HG02970 (cell line): ENCODE results near the gene PNMT.

Source experiments
- ATAC-seq: cut with Tn5 transposase; IDR thresholded peaks from one replicate; pipeline ENCODE4 v1.9.1; 2021; ENCODE audit warnings: mild to moderate bottlenecking, moderate library complexity, moderate number of reproducible peaks; ENCODE audit not compliant: unreplicated experiment, low FRiP score

Gene PNMT

DNA sequence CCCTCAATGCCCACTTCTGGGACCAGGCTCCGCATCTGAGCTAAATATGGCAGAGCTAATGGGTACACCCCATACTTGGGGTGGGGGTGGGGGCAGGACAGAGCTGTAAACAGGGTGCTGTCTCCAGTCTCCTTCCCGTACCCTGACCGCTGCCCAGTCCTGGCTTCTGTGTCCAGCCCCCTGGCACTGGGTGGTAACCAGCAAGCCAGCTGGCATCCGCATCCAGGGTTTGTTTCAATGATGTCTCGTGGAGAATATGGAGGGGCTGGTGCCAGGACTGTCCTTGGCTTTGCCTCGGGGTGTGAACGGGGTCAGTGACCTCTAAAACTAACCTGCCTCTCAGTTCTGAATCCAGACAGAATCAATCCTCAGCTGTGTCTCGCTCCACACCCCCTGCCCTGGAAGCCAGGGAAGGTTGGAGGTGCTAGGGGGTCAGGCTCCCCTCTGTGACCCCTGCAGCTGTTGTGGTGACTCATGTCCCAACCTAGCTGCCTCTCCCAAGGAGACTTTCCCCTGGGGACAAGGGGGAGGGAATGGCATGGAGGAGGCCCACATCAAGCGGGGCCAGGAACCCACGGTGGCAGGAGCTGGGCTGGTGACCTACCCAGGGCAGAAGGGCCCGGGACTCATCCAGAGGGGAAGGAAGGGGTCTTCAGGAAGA, 1.5 kb upstream of the PNMT start:
- ATAC-seq = no peak

DNA sequence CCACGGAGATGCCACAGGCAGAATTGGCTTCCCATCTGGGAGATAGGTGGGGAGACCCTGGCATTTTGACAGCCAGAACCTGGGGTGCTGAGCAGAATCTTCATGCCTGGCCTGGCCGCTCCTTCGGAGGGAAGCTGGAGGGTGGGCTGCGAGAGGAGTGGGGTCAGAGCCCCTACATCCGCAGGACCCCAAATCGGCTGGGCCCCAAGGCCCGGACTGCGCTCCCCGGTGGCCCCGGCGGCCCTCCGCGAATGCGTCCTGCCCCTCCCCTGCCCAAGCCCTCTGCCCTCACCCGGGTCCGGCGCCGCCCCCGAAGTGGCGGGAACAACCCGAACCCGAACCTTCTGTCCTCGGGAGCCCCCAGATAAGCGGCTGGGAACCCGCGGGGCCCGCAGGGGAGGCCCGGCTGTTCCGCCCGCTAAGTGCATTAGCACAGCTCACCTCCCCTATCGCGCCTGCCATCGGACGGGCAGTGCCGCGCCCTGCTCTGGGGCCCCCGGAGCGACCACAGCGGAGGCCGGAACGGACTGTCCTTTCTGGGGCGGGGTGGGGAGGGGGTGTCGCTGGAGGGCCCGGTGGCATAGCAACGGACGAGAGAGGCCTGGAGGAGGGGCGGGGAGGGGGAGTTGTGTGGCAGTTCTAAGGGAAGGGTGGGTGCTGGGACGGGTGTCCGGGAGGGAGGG, 850 bp upstream of the PNMT start:
- ATAC-seq = no peak

DNA sequence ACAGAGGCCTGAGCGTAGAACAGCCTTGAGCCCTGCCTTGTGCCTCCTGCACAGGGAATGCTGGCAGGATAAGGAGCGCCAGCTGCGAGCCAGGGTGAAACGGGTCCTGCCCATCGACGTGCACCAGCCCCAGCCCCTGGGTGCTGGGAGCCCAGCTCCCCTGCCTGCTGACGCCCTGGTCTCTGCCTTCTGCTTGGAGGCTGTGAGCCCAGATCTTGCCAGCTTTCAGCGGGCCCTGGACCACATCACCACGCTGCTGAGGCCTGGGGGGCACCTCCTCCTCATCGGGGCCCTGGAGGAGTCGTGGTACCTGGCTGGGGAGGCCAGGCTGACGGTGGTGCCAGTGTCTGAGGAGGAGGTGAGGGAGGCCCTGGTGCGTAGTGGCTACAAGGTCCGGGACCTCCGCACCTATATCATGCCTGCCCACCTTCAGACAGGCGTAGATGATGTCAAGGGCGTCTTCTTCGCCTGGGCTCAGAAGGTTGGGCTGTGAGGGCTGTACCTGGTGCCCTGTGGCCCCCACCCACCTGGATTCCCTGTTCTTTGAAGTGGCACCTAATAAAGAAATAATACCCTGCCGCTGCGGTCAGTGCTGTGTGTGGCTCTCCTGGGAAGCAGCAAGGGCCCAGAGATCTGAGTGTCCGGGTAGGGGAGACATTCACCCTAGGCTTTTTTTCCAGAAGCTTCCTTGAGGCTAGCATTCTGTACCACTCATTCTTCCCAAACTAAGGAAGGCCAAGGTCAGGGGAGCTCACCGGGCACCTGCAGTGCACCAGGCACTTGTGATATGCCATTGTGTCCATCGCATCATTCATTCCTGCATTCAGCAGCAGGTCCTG, 1.9 kb downstream of the PNMT start:
- no peak for ATAC-seq

GRCh38 chr17:39670746-39671145, 2.5 kb downstream of the PNMT start:
- ATAC-seq = no peak

- ATAC-seq = no peak
Observed at GRCh38 chr17:39671651-39672521, 3.6 kb downstream of the PNMT start.

GRCh38 chr17:39672522-39673334, 4.5 kb downstream of the PNMT start:
- ATAC-seq = no peak

DNA sequence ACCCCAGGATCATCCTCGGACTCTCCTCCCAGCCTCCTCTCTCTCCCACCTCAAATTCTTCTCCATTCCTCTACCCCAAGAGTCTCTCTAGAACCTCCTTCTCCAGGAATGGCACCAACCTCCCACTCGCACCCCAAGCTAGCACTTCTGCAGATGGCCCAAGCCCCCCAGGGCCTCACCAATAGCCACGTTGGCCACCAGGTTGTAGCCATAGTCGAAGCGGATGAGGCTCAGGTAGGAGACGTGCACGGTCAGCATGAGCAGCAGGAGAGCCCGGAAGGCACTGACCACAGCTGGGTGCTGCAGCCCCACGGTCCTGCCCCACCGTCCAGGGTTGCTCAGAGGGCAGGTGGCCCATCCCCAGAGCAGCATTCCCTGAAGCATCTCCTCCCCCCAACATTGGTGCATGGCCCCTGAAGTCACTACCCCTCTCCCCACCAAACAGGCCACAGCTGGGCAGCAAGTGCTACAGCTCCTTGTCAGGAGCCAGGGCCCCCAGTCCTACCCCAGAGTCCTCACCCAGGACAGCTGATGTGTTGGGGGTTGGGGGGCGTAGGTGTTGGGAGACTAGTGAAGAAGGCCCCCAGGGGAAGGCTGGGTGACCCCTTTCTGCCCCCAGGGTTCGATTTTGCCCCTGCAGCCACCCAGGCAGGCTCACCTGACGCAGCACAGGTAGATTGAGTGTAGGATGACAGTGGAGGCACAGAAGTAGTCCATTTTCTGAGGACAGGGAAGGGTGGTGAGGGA, 5.3 kb downstream of the PNMT start:
- ATAC-seq = no peak

DNA sequence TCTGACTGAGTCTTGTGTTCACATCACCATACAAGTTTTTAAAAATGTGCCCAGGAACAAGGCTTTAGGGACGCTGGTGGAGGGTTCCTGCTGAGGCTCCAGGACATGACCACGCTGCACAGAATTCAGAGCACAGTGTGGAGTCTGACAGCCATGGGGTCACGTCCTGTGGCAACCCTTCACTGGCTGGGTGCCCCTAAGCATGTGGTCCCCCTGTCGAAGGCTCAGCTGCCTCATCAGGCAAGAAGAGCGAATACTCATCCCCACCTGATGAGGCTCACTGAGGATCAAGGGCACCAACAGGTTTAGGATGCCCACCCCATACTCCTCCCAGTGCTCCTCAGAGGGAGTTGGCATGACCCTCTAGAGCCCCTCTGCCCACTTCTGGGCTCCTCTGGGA, 5.9 kb downstream of the PNMT start:
- ATAC-seq = no peak

DNA sequence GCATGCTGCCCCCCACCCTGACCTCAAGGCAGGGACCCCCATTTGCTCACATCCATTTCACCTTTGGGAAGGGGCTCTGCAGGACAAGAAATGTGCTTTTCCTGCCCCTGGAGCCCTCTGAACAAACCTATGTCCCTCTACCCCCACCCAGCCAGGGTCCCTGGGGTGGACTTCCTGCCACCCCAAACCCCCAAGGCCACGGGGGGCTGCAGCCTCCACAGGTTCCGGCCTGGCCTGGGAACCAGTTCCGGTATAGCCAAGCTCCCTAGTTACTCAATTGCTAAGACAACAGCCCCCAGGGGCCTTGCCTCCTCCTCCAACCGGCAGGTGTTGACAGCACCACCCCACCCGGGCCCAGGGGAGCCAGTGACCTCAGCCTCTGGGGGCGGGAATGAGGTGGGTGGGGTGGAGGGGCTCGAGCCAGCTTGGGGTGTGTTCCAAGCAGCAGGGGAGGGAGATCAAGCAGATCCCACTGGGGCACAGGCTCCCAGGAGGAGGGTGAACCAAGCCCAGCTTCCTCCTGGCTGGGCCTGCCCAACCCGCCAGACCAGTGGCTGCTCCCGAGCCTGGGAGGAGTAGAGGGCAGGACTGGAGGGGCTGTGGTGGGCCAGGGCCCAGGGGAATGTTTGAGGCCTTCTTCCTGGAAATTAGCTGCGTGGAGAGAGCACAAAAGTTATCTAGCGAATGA, 6.6 kb downstream of the PNMT start:
- no peak for ATAC-seq

- no peak for ATAC-seq
Observed at GRCh38 chr17:39675390-39676082, 7.3 kb downstream of the PNMT start.

DNA sequence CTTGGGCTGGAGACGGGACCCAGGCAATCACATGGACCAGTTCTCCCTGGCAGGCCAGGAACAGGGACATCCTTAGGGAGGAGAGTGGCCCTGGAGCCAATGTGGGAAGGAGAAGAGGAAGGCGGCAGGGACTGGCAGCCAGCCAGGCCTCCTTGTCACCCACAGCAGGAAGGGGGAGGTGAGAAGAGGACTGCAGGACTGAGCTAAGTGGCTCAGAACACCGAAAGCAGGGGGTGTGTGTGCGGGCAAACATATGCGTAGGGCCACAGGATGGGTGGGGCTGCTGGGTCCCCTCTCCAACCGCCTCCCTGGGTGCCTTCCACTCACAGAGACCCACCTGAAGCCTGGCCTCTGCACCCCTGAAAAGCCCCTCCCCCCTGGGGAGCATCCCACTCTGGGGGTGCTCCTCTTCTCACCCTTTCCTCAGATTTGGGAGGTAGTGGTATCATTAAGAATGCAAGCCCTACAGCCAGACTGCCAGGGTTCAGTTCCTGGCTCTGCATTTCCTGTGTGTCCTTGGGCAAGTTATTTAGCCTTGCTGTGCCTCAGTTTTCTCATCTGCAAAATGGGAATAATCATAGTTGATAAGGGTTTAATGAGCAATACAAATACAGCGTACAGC, 8.1 kb downstream of the PNMT start:
- no peak for ATAC-seq

GRCh38 chr17:39677072-39677471, 8.8 kb downstream of the PNMT start:
- no peak for ATAC-seq

GRCh38 chr17:39677542-39678339, 9.5 kb downstream of the PNMT start:
- ATAC-seq = no peak

- ATAC-seq = no peak
Observed at GRCh38 chr17:39678340-39679116, 10.3 kb downstream of the PNMT start.

GRCh38 chr17:39679521-39680192, 11.4 kb downstream of the PNMT start:
- no peak for ATAC-seq
